ENCODE results near the gene WSB2. TPM values are rescaled to one million over a fixed set of nuclear protein-coding genes. Genes with fewer than 3 reads are reported as not detected.

WSB2 gene
- polyA plus RNA-seq, 1 donor from 2014 or later: 155 TPM

- Histone ChIP-seq H3K9ac (ENCODE audit: low read length) (no peak overlapping the region), H3K27me3 (ENCODE audit: insufficient read depth, low read depth, low read length) (peaks cover 18% of the 10 kb centered on the region), H3K4me2 (ENCODE audit: low read length) (no peak overlapping the region), H3K9me2 (ENCODE audit: insufficient read depth, low read length) (no peaks in the 10 kb centered on the region), H3K36me3 (ENCODE audit: insufficient read depth, low read length) (no peaks in the 10 kb centered on the region), H3K4me3 (ENCODE audit: low read length) (no peak overlapping the region), H3K9me3 (ENCODE audit: low read length) (no peaks in the 10 kb centered on the region), H3K27ac (ENCODE audit: low read length) (no peak overlapping the region), H3K79me2 (replicated peaks; ENCODE audit: insufficient read depth, low read length) (no peaks in the 10 kb centered on the region), H3F3A (ENCODE audit: insufficient read depth, low read length, poor library complexity, severe bottlenecking) (no peaks in the 10 kb centered on the region), H2AFZ (ENCODE audit: low read depth, low read length) (no peak overlapping the region), H4K20me1 (ENCODE audit: insufficient read depth) (no peaks in the 10 kb centered on the region)
- TF ChIP-seq CTCF (IDR thresholded peaks at IDR 0.05; ENCODE audit: poor library complexity, severe bottlenecking): no peak
- TF ChIP-seq TAF1 (IDR thresholded peaks at IDR 0.05; ENCODE audit: low read depth): no peak
- no peak for TF ChIP-seq MXI1 (conservative IDR thresholded peaks at IDR 0.05; ENCODE audit: poor library complexity, severe bottlenecking)
- TF ChIP-seq SMC3 (conservative IDR thresholded peaks at IDR 0.05; ENCODE audit: poor library complexity): no peak
- TF ChIP-seq EZH2 (IDR thresholded peaks at IDR 0.05; ENCODE audit: borderline replicate concordance, insufficient read depth, low read length, poor library complexity, severe bottlenecking): no peak
- TF ChIP-seq EP300 (conservative IDR thresholded peaks at IDR 0.05; ENCODE audit: poor library complexity, severe bottlenecking): no peak
- TF ChIP-seq POLR2AphosphoS5 (IDR thresholded peaks at IDR 0.05): no peak
- no peak for TF ChIP-seq REST (IDR thresholded peaks at IDR 0.05; ENCODE audit: borderline replicate concordance)
- TF ChIP-seq RAD21 (conservative IDR thresholded peaks at IDR 0.05): no peak
These were observed 38.1 kb upstream of the WSB2 start for GRCh38 chr12:118098911-118099671.

- H3K27me3 ChIP-seq (ENCODE audit: insufficient read depth, low read depth, low read length): peaks cover 13% of the 10 kb centered on the region
- H3K4me2 ChIP-seq (ENCODE audit: low read length): no peak overlapping the region
- no peaks in the 10 kb centered on the region for H3K9me3 ChIP-seq (ENCODE audit: low read length)
- H3K4me3 ChIP-seq (ENCODE audit: low read length): no peak overlapping the region
- no peak overlapping the region for H3K9ac ChIP-seq (ENCODE audit: low read length)
- no peaks in the 10 kb centered on the region for H3K9me2 ChIP-seq (ENCODE audit: insufficient read depth, low read length)
- H3K79me2 ChIP-seq (replicated peaks; ENCODE audit: insufficient read depth, low read length): no peaks in the 10 kb centered on the region
- H3F3A ChIP-seq (ENCODE audit: insufficient read depth, low read length, poor library complexity, severe bottlenecking): no peaks in the 10 kb centered on the region
- no peak overlapping the region for H2AFZ ChIP-seq (ENCODE audit: low read depth, low read length)
- H4K20me1 ChIP-seq (ENCODE audit: insufficient read depth): no peaks in the 10 kb centered on the region
- no peak overlapping the region for H3K27ac ChIP-seq (ENCODE audit: low read length)
- no peaks in the 10 kb centered on the region for H3K36me3 ChIP-seq (ENCODE audit: insufficient read depth, low read length)
- no peak for TF ChIP-seq EP300 (conservative IDR thresholded peaks at IDR 0.05; ENCODE audit: poor library complexity, severe bottlenecking)
- TF ChIP-seq POLR2AphosphoS5 (IDR thresholded peaks at IDR 0.05): no peak
- no peak for TF ChIP-seq CTCF (IDR thresholded peaks at IDR 0.05; ENCODE audit: poor library complexity, severe bottlenecking)
- no peak for TF ChIP-seq MXI1 (conservative IDR thresholded peaks at IDR 0.05; ENCODE audit: poor library complexity, severe bottlenecking)
- TF ChIP-seq RAD21 (conservative IDR thresholded peaks at IDR 0.05): no peak
These were observed 37.4 kb upstream of the WSB2 start for GRCh38 chr12:118098401-118098800.
